SU-DHL-6 (cell line): ENCODE data around the gene ATXN2.
"Not testable (repeated sequence)": the region's sequence is repeated elsewhere in the genome, so short reads cannot be mapped to it uniquely, and the experiment has no call there.

Experiments used
- H2AFZ ChIP-seq: fragments of 200-600 bp; sonication (generic); 2 replicates; pipeline ENCODE4 v1.6.1; 2014; ENCODE audit warnings: low read depth, mild to moderate bottlenecking, moderate library complexity, mixed read lengths, antibody characterized with exemption, low read length; ENCODE audit not compliant: severe bottlenecking
- H3F3A ChIP-seq: fragments of 200-600 bp; shearing (Covaris generic); 2 replicates; pipeline ENCODE4 v1.6.0; 2016; ENCODE audit warnings: antibody characterized with exemption, mild to moderate bottlenecking; ENCODE audit not compliant: insufficient read depth
- H3K27ac ChIP-seq: fragments of 200-600 bp; sonication (generic); 2 replicates; pipeline ENCODE4 v1.5.1; 2016; ENCODE audit warnings: low read depth, mild to moderate bottlenecking, low read length, moderate library complexity, mixed read lengths
- H3K27me3 ChIP-seq: fragments of 200-600 bp; sonication (generic), shearing (Covaris generic); 2 replicates; pipeline ENCODE4 v1.6.0; 2014; ENCODE audit warnings: mild to moderate bottlenecking, low read length
- H3K36me3 ChIP-seq: fragments of 200-600 bp; sonication (generic); 2 replicates; pipeline ENCODE4 v1.6.1; 2014; ENCODE audit warnings: mild to moderate bottlenecking, low read length, mixed read lengths
- H3K4me2 ChIP-seq: fragments of 300-600, 200-600 bp; shearing (Covaris generic), sonication (generic); 2 replicates; pipeline ENCODE4 v1.6.0; 2014; ENCODE audit warnings: low read length, low read depth, mild to moderate bottlenecking; ENCODE audit not compliant: poor library complexity, severe bottlenecking
- H3K4me3 ChIP-seq: fragments of 200-600 bp; sonication (generic); 2 replicates; pipeline ENCODE4 v1.5.1; 2014; ENCODE audit warnings: antibody characterized with exemption, low read length, mild to moderate bottlenecking, mixed read lengths; ENCODE audit not compliant: insufficient read depth, poor library complexity, severe bottlenecking
- H3K79me2 ChIP-seq: fragments of 200-600 bp; sonication (generic); 2 replicates; pipeline ENCODE4 v1.6.1; 2014; ENCODE audit warnings: mild to moderate bottlenecking, low read length, moderate library complexity; ENCODE audit not compliant: insufficient read depth
- H3K9ac ChIP-seq: fragments of 200-600 bp; sonication (generic); 2 replicates; pipeline ENCODE4 v1.7.0; 2014; ENCODE audit warnings: mild to moderate bottlenecking, low read length
- H3K9me2 ChIP-seq: fragments of 200-600 bp; sonication (generic); replicated peaks from 2 replicates; pipeline ENCODE4 v1.6.1; 2014; ENCODE audit warnings: low read length; ENCODE audit not compliant: insufficient read depth
- H3K9me3 ChIP-seq: fragments of 200-600 bp; sonication (generic); 2 replicates; pipeline ENCODE4 v1.6.1; 2014; ENCODE audit warnings: low read length, mixed read lengths; ENCODE audit not compliant: insufficient read depth
- H4K20me1 ChIP-seq: fragments of 200-600 bp; sonication (generic); 2 replicates; pipeline ENCODE4 v1.6.1; 2014; ENCODE audit warnings: low read depth, mild to moderate bottlenecking, antibody characterized with exemption, low read length, moderate library complexity, mixed read lengths
- CTCF ChIP-seq: fragments of 200-600 bp; sonication (generic); IDR thresholded peaks from one replicate; pipeline ENCODE4 v1.5.1; 2017; ENCODE audit warnings: antibody characterized with exemption, mild to moderate bottlenecking, low read length, moderate library complexity; ENCODE audit not compliant: insufficient read depth, poor library complexity, severe bottlenecking
- EZH2phosphoT487 ChIP-seq: fragments of 200-600 bp; sonication (generic), shearing (Covaris generic); conservative IDR thresholded peaks from 2 replicates; pipeline ENCODE4 v1.6.1; 2018; ENCODE audit warnings: mild to moderate bottlenecking, antibody characterized with exemption, low read length, moderate library complexity, mixed read lengths

The ATXN2 gene

GRCh38 chr12:111569363-111570083 lies 29.6 kb downstream of the ATXN2 start:
- no peak for TF ChIP-seq CTCF
- TF ChIP-seq EZH2phosphoT487: no peak
- Histone ChIP-seq H3F3A (0 out of 2 replicates have a peak, but pooled peaks cover 5% of the 10 kb centered on the region), H3K27ac (no peak overlapping the region), H3K9me2 (no peaks in the 10 kb centered on the region), H4K20me1 (peaks cover 14% of the 10 kb centered on the region), H3K79me2 (peaks cover 84% of the 10 kb centered on the region), H3K27me3 (no peaks in the 10 kb centered on the region), H3K4me2 (no peak overlapping the region), H3K9me3 (no peaks in the 10 kb centered on the region), H2AFZ (no peak overlapping the region), H3K36me3 (no peaks in the 10 kb centered on the region), H3K4me3 (no peak overlapping the region), H3K9ac (no peak overlapping the region)

GRCh38 chr12:111560844-111561243 lies 38.3 kb downstream of the ATXN2 start:
- H3K27ac ChIP-seq, H3K9me2 ChIP-seq, H3K4me3 ChIP-seq, H3K4me2 ChIP-seq, H2AFZ ChIP-seq, H3K9ac ChIP-seq, H3K9me3 ChIP-seq, H3K27me3 ChIP-seq, H3K36me3 ChIP-seq: not testable (repeated sequence)
- H3K79me2 ChIP-seq: peaks cover 93% of the 10 kb centered on the region
- H4K20me1 ChIP-seq: peaks cover 12% of the 10 kb centered on the region; the same call in 1 of the 2 replicates
- peaks cover 17% of the 10 kb centered on the region for H3F3A ChIP-seq

- Histone ChIP-seq H3F3A (peaks cover 2% of the 10 kb centered on the region; the same call in 1 of the 2 replicates), H3K27ac (no peak overlapping the region), H3K36me3 (0 out of 2 replicates have a peak, but pooled peaks cover 4% of the 10 kb centered on the region), H3K9me2 (no peaks in the 10 kb centered on the region), H4K20me1 (peaks cover 10% of the 10 kb centered on the region), H3K4me3 (no peak overlapping the region), H3K4me2 (no peak overlapping the region), H3K9me3 (no peaks in the 10 kb centered on the region), H3K79me2 (peaks cover 94% of the 10 kb centered on the region), H3K27me3 (no peaks in the 10 kb centered on the region), H2AFZ (no peak overlapping the region), H3K9ac (no peak overlapping the region)
- no peak for TF ChIP-seq CTCF
- no peak for TF ChIP-seq EZH2phosphoT487
Observed at GRCh38 chr12:111558107-111558376, 41.1 kb downstream of the ATXN2 start.

GRCh38 chr12:111557271-111558106 lies 41.6 kb downstream of the ATXN2 start:
- no peak overlapping the region for H2AFZ ChIP-seq
- no peak overlapping the region for H3K9ac ChIP-seq
- 0 out of 2 replicates have a peak, but pooled peaks cover 4% of the 10 kb centered on the region for H3K36me3 ChIP-seq
- H3K9me2 ChIP-seq: no peaks in the 10 kb centered on the region
- no peaks in the 10 kb centered on the region for H3K9me3 ChIP-seq
- no peaks in the 10 kb centered on the region for H3K27me3 ChIP-seq
- H3K27ac ChIP-seq: no peak overlapping the region
- H3K4me3 ChIP-seq: no peak overlapping the region
- H3K4me2 ChIP-seq: no peak overlapping the region
- TF ChIP-seq CTCF (no peak), EZH2phosphoT487 (no peak)
- peaks cover 94% of the 10 kb centered on the region for H3K79me2 ChIP-seq
- H3F3A ChIP-seq: peaks cover 7% of the 10 kb centered on the region; the same call in 1 of the 2 replicates
- peaks cover 10% of the 10 kb centered on the region for H4K20me1 ChIP-seq
